ENCODE measurements around the gene MED15. TPM values are rescaled to one million over a fixed set of nuclear protein-coding genes. Genes with fewer than 3 reads are reported as not detected.

Gene MED15
- polyA plus RNA-seq, 1 experiment, result 17.3 TPM

DNA sequence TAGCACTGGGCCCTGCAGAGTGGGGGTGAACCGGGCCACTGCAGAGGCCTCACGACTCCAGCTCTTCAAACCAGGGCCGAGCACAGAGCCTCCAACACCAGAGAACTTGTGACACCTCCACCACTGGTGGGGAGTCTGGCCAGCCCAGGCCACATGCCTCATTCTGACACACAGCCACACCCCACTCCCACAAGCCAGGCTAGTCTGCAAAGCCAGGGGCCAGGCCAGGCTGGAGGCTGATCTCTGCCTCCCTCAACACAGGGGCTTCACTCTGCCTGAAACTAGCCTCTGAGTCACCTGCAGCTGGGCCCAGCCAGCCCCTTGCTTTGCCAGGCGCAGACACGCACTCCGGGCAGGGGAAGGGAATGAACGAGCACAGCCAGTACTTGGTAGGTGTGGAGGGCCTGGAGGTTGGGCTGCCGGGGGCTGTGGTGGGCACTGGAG, 102.9 kb downstream of the MED15 start:
- no peaks in the 10 kb centered on the region; the same call in 1 of the 2 replicates for H3K9me3 ChIP-seq (ENCODE audit: control insufficient read depth, insufficient read depth, low read length)
- ChIA-PET CTCF (interaction anchor here (0.6 kb wide), 1 partner anchor 33 kb away, joined by 3 read pairs; no protein-coding TSS in a partner anchor), POLR2A (interaction anchor here (0.5 kb wide), 1 partner anchor 173 kb away, joined by 4 read pairs; no protein-coding TSS in a partner anchor)
- no peak overlapping the region for H3K27ac ChIP-seq (ENCODE audit: low read depth, low read length)
- no peak for DNase-seq (ENCODE audit: low read depth, low spot score)
- no peak overlapping the region for H3K4me3 ChIP-seq (ENCODE audit: low read depth, low read length)
- no peak for TF ChIP-seq CTCF (IDR thresholded peaks at IDR 0.05; ENCODE audit: low read depth, low read length)
- peaks cover 42% of the 10 kb centered on the region for H3K27me3 ChIP-seq (ENCODE audit: control insufficient read depth, insufficient read depth, low read length)

GRCh38 chr22:20610757-20611156, 103.3 kb downstream of the MED15 start:
- ChIA-PET CTCF (no interaction called here), POLR2A (interaction anchor here (0.5 kb wide), 1 partner anchor 172 kb away, joined by 4 read pairs; no protein-coding TSS in a partner anchor)
- H3K27me3 ChIP-seq (ENCODE audit: control insufficient read depth, insufficient read depth, low read length), result peaks cover 44% of the 10 kb centered on the region

GRCh38 chr22:20611418-20611817, 104.0 kb downstream of the MED15 start:
- no peak for TF ChIP-seq CTCF (IDR thresholded peaks at IDR 0.05; ENCODE audit: low read depth, low read length)
- Histone ChIP-seq H3K9me3 (ENCODE audit: control insufficient read depth, insufficient read depth, low read length) (no peaks in the 10 kb centered on the region; the same call in 1 of the 2 replicates), H3K27ac (ENCODE audit: low read depth, low read length) (no peak overlapping the region), H3K4me3 (ENCODE audit: low read depth, low read length) (no peak overlapping the region), H3K27me3 (ENCODE audit: control insufficient read depth, insufficient read depth, low read length) (peaks cover 49% of the 10 kb centered on the region)
- CTCF ChIA-PET, result no interaction called here
- POLR2A ChIA-PET, result no interaction called here
- DNase-seq (ENCODE audit: low read depth, low spot score), result no peak

More at GRCh38 chr22:20610757-20611156, 103.3 kb downstream of the MED15 start:
- no peak for TF ChIP-seq CTCF (IDR thresholded peaks at IDR 0.05; ENCODE audit: low read depth, low read length)
- no peak for DNase-seq (ENCODE audit: low read depth, low spot score)
- no peaks in the 10 kb centered on the region; the same call in 1 of the 2 replicates for H3K9me3 ChIP-seq (ENCODE audit: control insufficient read depth, insufficient read depth, low read length)
- no peak overlapping the region for H3K27ac ChIP-seq (ENCODE audit: low read depth, low read length)
- H3K4me3 ChIP-seq (ENCODE audit: low read depth, low read length), result no peak overlapping the region

DNA sequence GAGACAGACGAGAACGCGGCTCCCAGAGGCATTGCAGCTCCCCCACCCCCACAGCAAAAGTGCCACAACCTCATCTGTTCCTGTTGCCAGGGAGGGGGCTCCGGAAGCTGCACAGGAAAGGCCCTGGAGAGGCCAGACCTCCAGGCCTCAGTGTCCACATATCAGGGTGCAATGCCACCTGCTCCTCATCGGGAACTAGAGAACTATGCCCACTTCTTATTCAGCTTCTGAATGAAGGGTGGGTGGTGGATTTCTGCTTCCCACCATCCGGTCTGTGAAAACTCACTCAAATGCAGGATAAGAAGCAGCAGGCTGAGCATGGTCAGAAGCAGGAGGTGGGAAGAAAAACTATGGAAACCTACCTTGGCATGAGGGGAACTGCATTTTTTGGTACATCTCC, 105.9 kb downstream of the MED15 start:
- POLR2A ChIA-PET, result no interaction called here

More for the DNA sequence above, 105.9 kb downstream of the MED15 start:
- Histone ChIP-seq H3K27me3 (ENCODE audit: control insufficient read depth, insufficient read depth, low read length) (peaks cover 40% of the 10 kb centered on the region), H3K9me3 (ENCODE audit: control insufficient read depth, insufficient read depth, low read length) (no peaks in the 10 kb centered on the region; the same call in 1 of the 2 replicates), H3K27ac (ENCODE audit: low read depth, low read length) (no peak overlapping the region), H3K4me3 (ENCODE audit: low read depth, low read length) (no peak overlapping the region)
- CTCF ChIA-PET, result no interaction called here
- no peak for TF ChIP-seq CTCF (IDR thresholded peaks at IDR 0.05; ENCODE audit: low read depth, low read length)
- no peak for DNase-seq (ENCODE audit: low read depth, low spot score)
